HG03175 (cell line): Measurements from ENCODE around the gene GCN1.
"Not testable (repeated sequence)": the region's sequence is repeated elsewhere in the genome, so short reads cannot be mapped to it uniquely, and the experiment has no call there.

Experiments used
- ATAC-seq: cut with Tn5 transposase; IDR thresholded peaks from one replicate; pipeline ENCODE4 v1.9.1; 2021; ENCODE audit warnings: mild to moderate bottlenecking, moderate library complexity; ENCODE audit not compliant: unreplicated experiment

The GCN1 gene

GRCh38 chr12:120215766-120216735 lies 21.5 kb upstream of the GCN1 start:
- no peak for ATAC-seq

- ATAC-seq: no peak
Measured at GRCh38 chr12:120215357-120215735, 20.8 kb upstream of the GCN1 start.

- no peak for ATAC-seq
Measured at GRCh38 chr12:120214626-120215356, 20.3 kb upstream of the GCN1 start.

- ATAC-seq: no peak
Measured at GRCh38 chr12:120213758-120214157, 19.2 kb upstream of the GCN1 start.

- not testable (repeated sequence) for ATAC-seq
Measured at GRCh38 chr12:120213182-120213581, 18.7 kb upstream of the GCN1 start.

- ATAC-seq: no peak
Measured at GRCh38 chr12:120212301-120212700, 17.8 kb upstream of the GCN1 start.

- no peak for ATAC-seq
Measured at GRCh38 chr12:120211904-120212283, 17.4 kb upstream of the GCN1 start.

GRCh38 chr12:120211243-120211903 lies 16.9 kb upstream of the GCN1 start:
- ATAC-seq: no peak

GRCh38 chr12:120209851-120210250 lies 15.3 kb upstream of the GCN1 start:
- ATAC-seq: no peak

- ATAC-seq: no peak
Measured at GRCh38 chr12:120207227-120207626, 12.7 kb upstream of the GCN1 start.

GRCh38 chr12:120206781-120207180 lies 12.3 kb upstream of the GCN1 start:
- ATAC-seq: not testable (repeated sequence)

GRCh38 chr12:120206228-120206627 lies 11.7 kb upstream of the GCN1 start:
- no peak for ATAC-seq

GRCh38 chr12:120204171-120204570 lies 9.7 kb upstream of the GCN1 start:
- no peak for ATAC-seq

GRCh38 chr12:120200364-120200800 lies 5.9 kb upstream of the GCN1 start:
- no peak for ATAC-seq

- ATAC-seq: no peak
Measured at GRCh38 chr12:120199595-120200306, 5.2 kb upstream of the GCN1 start.

GRCh38 chr12:120199025-120199424 lies 4.5 kb upstream of the GCN1 start:
- no peak for ATAC-seq

GRCh38 chr12:120197542-120197887 lies 3.0 kb upstream of the GCN1 start:
- ATAC-seq: no peak

GRCh38 chr12:120196817-120197541 lies 2.5 kb upstream of the GCN1 start:
- ATAC-seq: not testable (repeated sequence)

GRCh38 chr12:120196363-120196762 lies 1.8 kb upstream of the GCN1 start:
- no peak for ATAC-seq

GRCh38 chr12:120194226-120194533 lies 335 bp downstream of the GCN1 start:
- peak; percentile 38 for ATAC-seq
